Neural progenitor cell (in vitro differentiated cells): Measurements from ENCODE around the gene CMYA5.

Source experiments
- EZH2phosphoT487 ChIP-seq: fragments of 200-600 bp; sonication (generic); IDR thresholded peaks from 2 replicates; pipeline ENCODE4 v1.6.1; 2017; ENCODE audit warnings: antibody characterized with exemption
- TF ChIP-seq, protein P1 (sequence below): fragments of 200-600 bp; sonication (generic); IDR thresholded peaks from 2 replicates; pipeline ENCODE4 v1.5.1; 2017; ENCODE audit warnings: antibody characterized with exemption, mild to moderate bottlenecking

DNA sequence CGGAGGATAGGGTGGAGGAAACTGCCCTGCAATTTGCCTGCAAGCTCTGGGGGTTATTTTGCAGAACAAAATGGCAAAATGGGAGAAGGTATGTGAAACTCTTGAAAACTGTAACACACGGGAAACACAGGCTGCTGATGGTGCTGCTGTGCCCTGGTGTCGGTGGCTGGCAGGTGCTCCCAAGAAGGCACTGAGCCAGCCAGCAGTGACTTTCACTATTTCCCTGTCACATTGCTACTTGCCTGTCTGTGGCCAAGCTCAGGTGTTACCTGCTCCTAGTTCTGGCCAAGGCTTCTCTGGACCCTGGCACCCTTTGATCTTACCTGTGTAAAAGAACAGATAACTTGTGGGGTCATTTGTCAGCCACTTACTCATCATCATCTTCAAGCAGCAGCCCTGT is 102.2 kb downstream of the CMYA5 start:
- TF ChIP-seq, protein P1, sequence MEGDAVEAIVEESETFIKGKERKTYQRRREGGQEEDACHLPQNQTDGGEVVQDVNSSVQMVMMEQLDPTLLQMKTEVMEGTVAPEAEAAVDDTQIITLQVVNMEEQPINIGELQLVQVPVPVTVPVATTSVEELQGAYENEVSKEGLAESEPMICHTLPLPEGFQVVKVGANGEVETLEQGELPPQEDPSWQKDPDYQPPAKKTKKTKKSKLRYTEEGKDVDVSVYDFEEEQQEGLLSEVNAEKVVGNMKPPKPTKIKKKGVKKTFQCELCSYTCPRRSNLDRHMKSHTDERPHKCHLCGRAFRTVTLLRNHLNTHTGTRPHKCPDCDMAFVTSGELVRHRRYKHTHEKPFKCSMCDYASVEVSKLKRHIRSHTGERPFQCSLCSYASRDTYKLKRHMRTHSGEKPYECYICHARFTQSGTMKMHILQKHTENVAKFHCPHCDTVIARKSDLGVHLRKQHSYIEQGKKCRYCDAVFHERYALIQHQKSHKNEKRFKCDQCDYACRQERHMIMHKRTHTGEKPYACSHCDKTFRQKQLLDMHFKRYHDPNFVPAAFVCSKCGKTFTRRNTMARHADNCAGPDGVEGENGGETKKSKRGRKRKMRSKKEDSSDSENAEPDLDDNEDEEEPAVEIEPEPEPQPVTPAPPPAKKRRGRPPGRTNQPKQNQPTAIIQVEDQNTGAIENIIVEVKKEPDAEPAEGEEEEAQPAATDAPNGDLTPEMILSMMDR, result no peak
- TF ChIP-seq EZH2phosphoT487, result no peak
